GM18867 (cell line): ENCODE measurements around the gene PCTP.

Source experiments
- ATAC-seq: cut with Tn5 transposase; IDR thresholded peaks from one replicate; pipeline ENCODE4 v1.9.1; 2021; ENCODE audit warnings: mild to moderate bottlenecking, moderate library complexity; ENCODE audit not compliant: unreplicated experiment

Gene PCTP

DNA sequence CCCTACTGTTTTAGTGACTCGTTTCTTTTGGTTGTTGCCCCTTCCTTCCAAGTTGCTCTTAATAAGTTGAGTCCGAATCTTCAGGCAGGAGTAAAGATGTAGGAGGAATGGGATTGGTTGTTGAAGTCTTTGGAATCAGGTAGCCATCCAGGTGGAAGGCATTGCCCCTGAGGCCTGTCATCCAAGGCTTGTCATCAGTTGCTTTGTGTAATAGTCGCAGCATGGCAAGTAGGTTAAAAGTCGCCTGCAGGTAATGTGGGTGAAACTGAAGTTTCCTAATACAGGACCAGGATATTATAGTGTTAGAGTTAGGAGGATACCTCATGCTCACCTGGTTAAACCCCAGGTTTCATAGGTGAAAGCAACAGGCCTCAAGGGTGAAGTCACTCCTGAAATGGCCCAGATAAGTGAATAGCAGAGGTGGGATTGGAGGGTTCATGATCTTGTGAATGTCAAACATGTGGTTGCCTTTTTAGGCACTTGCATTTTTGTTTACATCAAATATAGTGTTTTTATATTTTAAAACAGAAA is 934 bp downstream of the PCTP start:
- ATAC-seq: no peak

DNA sequence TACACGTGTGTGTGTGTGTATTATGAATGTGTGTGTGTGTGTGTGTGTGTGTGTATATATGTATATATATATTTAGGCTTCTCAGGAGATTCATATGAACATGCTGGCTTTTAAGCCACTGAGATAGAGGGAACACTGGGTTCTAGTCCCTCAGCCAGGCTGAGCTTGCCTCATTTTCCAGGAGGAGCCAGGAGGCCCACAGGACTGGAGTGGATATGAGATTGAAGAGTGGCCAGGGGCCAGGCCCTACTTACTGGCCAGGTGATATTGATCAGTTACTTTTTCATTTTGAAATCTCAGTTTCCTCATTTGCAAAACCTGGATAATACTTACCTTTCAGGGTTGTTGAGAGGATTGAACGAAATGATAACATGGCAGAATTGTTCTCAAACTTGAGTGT is 5.8 kb downstream of the PCTP start:
- no peak for ATAC-seq

- ATAC-seq: peak; percentile 53
These were observed 6.8 kb downstream of the PCTP start for GRCh38 chr17:55757659-55758058.

GRCh38 chr17:55758171-55758570 is 7.3 kb downstream of the PCTP start:
- no peak for ATAC-seq

DNA sequence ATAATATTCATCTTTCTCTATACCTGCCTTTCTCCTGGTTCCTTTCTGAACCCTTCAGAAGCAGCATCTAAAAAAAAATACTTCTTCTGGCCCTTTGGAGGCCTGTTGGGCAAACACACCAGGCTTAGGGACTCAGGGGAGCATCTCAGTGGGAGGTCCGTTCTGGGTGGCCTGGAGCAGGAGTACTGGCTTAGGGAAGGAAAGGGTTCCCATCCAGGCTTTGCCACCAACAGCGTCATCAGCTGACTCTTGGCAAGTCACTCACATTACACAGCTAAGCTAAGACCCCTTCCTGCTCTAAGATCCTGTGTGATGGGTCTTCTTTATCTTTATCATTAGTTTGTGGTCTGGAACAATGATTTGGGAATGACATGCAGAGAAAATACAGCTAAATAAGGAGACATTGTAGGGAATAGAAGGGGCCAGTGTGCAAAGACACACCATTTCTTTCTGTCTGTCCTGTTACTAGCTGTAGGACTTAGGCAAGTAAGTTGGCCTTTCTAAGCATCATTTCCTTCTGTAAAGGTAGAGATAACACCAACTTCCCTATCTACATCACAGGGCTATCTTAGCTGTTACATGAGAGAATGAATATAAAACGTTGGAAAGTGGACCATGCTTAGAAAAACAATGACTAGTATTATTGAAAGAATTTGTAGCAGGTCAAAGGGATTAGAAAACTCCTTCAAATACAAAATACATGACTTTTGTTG is 9.9 kb downstream of the PCTP start:
- no peak for ATAC-seq

GRCh38 chr17:55762086-55762858 is 11.4 kb downstream of the PCTP start:
- ATAC-seq: no peak

- no peak for ATAC-seq
These were observed 13.0 kb downstream of the PCTP start for GRCh38 chr17:55763856-55764255.

DNA sequence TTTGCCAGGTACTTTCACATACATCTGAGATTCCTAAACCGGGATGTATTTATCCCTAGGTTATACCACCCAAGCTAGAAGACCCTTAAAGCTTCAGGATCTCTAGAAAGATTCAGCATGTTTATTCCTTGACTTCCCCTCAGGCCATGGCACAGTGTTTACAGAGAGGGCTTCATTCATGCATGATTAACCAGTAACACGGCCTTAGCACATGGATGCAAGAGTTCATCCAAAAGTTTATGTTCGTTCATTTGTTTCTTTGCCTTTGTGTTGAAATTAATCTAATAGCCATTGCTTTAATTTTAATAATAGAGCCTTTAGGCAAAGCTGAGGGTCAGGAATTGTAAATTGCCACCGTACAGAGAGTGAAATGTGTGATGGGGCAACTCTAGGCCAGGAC is 13.8 kb downstream of the PCTP start:
- ATAC-seq: no peak

GRCh38 chr17:55765472-55765871 is 14.6 kb downstream of the PCTP start:
- ATAC-seq: no peak

DNA sequence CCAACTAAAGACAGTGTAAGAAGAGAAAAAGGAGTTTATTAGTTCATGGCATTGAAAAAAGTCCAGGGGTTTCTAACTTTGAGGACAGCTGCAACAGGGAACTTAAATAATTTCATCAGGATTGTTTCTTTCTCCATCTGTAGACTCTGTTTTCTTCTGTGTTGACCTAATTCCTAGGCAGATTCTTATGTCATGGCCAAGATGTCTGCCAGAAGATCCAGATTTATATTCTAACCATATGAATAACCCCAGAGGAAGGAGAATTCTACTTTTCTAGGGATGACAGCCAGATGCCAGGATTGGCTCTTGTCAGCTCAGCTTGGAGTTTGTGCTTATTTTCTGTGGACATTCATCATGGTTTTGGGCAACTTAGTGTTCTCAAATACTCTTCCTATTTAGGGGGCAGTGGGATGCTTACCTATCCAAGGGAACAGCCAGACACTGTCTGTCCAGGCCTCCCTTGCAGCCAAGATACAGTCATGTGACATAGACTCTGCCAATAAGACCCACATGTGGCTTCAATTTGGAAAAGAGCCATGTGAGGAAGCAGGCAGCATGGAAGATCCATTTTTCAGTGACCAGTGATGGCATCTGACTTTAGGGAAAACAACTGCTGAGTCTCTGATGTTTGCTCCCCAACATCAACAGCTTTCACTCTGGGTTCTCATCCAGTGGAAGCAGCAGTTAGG is 18.2 kb downstream of the PCTP start:
- no peak for ATAC-seq

DNA sequence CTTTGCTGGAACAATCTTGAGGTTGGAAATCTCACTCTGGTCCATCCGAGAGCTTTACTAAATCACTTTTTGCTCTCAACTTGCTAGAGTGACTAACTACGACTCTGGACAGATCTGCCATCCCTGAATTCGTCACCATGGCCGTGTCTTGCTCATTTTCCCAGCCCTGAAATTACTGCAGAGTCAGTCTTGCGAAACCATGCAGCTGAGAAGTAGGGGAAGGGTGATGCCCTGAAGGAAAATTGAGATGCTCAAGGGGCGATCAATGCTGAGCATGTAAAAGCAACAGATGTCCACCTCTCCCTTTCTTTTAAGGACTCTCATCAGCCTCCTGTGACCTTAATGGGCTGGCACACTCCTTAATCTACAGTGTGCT is 18.8 kb downstream of the PCTP start:
- no peak for ATAC-seq

GRCh38 chr17:55770196-55770870 is 19.5 kb downstream of the PCTP start:
- ATAC-seq: no peak

DNA sequence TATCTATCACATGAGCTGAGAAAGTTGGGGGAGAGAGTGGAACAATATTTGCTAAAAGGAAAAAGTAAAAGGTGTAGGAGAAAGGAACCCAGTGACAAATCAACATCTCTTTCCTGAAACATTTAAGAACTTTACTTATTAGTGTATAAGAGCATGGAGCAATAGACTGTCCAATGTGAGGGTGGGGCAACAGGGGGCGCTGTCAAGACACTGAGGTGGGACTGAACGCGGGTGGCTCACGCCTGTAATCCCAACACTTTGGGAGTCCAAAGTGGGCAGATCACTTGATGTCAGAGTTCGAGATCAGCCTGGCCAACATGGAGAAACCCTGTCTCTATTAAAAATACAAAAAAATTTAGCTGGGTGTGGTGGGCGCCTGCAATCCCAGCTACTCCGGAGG is 21.2 kb downstream of the PCTP start:
- ATAC-seq: no peak

DNA sequence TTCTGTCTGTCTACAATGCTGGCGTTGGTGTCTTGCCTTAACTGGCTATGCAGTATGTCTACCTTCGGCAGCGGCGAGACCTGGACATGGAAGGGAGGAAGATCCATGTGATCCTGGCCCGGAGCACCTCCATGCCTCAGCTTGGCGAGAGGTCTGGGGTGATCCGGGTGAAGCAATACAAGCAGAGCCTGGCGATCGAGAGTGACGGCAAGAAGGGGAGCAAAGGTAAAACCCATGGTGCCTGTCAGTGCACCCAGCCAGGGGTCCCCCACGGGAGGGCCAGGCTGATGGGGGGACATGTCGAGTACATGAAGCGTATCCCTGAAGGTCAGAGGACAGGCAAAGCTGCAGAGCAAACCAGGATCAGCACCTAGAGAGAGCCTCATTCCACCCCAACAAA is 22.8 kb downstream of the PCTP start:
- ATAC-seq: no peak

- no peak for ATAC-seq
These were observed 24.0 kb downstream of the PCTP start for GRCh38 chr17:55774846-55775271.

GRCh38 chr17:55776271-55776670 is 25.4 kb downstream of the PCTP start:
- no peak for ATAC-seq

DNA sequence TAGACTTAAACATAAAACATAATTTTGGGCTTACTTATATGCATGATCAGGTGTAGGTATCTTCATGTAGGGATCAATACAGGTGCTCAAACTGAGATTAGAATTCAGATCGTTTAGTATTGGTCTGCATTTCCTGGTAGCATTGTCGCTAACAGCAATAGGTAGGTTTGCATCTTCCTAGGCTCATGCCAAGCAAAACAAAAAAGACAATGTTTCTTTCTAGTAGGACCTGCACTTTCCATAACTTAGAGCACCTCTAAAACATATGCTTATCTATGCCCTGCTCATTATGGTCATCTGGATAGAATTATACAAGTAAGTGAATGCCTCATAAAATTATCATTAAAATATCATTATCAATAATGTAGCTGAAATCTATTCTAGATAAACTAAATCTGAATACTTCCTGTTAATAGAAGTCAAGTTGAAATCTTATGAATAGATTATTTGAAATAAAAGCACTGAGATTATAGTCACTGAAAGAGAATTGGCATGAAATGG is 26.7 kb downstream of the PCTP start:
- no peak for ATAC-seq

DNA sequence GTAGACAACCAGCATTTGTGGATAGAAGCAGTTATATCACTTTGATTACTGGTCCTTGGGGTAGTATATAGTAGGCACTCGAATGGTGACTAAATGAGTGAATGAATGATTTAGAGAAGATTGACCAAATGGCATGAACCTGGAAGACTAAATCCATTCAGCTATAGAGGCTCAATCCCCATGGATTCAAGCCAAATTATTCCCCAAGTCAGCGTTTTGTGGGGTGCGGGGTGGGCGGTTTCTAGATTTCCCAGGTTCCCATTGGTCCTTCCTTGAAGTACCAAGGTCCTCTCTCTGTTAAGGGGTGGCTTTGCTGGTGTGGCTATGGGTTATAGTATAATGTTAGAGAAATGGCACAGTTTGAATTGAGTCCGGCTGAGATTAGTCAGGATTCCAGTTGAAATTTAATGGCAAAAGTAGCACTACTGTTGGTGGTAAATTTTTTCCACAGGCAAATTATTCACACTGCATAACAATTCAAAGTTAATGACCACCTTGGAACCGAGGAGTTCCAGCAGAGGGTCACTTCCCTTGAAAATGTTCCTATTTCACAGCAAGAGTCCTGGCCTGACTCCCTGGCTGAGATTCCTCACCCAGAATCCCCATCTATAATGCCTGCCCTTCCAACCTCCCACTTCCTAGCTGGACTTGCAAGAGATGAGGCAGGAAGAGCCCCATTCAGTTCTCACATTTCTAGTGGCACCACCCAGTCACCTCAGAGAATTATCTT is 27.7 kb downstream of the PCTP start:
- ATAC-seq: no peak

DNA sequence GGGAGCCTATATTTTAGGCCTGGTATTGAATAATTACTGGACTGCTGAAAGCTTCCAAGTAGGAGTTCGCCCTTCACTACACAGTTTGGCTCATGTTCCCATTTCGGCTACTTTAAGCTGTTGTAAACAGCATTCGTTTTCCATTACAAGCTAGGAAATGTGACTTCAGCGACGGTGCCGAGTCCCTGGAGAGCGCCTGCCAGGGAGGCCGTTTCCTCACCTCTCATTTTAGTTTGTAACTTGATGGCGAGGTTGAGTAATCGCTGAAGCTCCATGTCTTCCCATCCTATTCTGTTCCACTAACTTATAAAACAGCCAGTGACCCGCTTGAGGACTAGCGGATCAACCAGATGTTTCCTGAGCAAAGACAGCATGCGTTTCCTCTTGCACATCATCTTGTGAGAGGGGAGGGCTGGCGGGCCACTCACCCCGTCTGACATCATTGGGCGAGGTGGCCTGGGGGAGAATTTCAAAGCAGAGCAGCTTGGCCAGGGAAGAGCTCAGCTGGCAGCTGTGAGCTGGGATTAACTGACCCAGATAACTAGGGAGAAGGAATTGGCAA is 32.9 kb downstream of the PCTP start:
- ATAC-seq: no peak

- ATAC-seq: no peak
These were observed 33.8 kb downstream of the PCTP start for GRCh38 chr17:55784666-55785065.
